ENCODE measurements around the gene CDC20.
A peak's percentile ranks its signal among the peaks of the same experiment; 100 is the strongest.
"Not testable (repeated sequence)": the region's sequence is repeated elsewhere in the genome, so short reads cannot be mapped to it uniquely, and the experiment has no call there.

Gene CDC20

DNA sequence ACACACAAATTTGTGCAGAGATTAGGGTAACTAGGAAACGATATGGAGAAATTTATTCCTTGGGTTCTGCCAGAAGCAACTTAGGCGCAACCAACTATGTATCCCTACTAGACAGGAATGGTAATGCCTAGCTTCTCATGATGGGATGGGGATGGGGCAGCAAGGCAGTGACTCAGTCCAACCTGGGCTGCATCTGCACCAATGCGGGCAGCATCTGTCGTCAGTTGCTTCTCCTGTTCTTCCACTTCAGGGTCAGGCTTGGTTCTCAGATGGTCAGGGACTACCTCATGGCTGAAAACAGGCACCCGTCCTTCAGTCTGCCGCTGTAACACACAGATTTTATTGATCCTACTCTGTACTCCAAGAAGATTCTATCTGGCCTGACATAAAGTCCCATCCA, 27.9 kb downstream of the CDC20 start:
- no peak for DNase-seq

DNA sequence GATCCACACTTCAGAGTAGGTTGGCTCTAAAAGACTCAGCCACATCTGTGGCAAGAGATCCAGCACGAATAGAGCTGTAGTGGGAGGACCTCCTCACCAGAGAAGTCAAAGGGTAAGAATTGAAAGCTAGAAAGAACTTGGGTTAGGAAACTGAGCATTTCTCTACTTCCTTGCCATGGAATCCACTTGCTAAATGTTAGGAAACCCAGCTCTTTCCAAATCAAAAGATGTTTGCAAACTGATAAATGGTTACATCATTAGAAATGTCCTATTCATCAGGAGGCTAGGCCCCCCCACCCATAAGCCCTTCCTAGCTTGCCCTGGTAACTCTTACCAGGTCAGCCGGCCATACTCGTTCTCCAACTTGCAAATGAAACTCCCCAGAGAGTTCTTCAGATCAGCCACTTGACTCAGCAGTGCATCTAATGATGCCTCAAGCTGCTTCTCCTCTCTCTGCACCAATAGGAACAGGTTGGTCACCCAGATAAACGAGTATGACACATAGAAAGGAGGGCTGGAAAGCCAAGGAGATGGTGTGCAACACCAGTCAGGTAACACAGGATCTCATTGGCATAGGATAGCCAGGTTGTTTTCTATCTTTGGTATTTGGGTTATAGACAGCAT, 29.3 kb downstream of the CDC20 start:
- no peak for DNase-seq

DNA sequence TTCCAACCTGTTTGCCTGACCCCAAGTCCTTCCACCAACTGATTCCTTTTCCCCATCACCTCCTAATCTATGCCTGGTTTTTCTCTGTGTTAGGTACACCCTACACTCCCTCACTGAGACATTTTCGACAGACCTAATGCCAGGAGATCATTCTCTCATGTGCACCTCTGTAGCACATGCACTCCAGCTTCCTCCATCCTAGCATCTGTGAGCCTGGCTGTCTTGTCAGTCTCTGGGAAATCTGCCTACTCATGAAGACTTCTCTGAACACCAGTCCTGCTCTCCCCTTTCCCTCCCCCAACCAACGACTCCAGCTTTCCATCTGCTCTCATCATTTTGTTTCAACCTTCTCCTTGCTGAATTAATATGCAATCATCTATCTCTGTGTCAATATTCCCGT, 29.8 kb downstream of the CDC20 start:
- peak; percentile 29 for DNase-seq

DNA sequence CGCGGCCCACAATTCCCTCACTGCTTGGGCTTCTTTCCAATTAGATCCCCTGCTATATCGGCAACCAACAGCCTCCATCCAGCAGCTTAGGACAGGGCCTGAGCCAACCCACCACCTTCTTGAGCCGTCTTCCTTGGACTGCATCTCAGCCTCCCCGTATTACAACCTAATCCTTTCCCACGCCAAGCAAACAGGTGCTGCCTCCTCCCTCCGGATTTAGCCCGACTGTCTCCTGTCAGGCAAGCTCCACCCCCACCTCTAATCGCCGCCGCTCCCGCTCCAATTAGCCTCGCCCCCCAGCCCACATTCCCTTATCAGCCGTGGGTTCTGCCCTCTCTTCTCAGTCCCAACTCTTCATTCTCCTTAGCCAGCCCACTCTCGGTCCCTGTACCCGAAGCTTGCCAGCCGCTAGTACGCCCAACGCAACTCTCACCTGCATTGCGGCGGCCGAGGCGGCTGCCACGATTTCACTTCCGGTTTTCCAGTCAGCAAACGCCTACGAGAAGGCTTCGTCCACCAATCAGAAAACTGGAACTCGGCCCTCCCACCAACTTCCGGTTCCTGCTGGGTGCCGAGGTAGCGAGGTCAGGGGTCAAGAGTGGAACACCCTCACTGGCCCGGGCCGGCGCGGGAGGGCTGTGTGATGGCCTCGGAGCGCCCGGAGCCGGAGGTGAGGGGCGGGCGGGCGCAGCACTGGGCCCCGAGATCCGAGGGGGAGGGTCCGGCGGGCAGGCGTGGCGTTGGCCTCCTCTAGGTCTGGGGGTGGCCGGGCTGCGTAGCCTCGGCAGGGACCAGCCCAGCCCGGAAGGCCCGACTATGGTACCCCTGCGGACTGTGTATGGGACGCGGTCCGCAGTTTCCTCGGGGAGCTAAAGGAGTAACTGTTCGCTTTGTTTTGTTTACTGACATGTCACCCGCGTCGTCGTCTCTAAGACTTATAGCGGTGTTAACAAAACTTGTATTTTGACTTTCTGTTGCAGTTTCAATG, 30.8 kb downstream of the CDC20 start, which contains the start of the genes MED8 and SZT2:
Gene MED8, minus strand, starts transcription at position 475 of the 988 bp plus-strand sequence. Its CDS starts 36 bp downstream, at position 439.
Gene SZT2, plus strand, starts transcription at position 574 of the 988 bp plus-strand sequence. Its CDS starts 70 bp downstream, at position 644.
- peak; percentile 98 for DNase-seq

DNA sequence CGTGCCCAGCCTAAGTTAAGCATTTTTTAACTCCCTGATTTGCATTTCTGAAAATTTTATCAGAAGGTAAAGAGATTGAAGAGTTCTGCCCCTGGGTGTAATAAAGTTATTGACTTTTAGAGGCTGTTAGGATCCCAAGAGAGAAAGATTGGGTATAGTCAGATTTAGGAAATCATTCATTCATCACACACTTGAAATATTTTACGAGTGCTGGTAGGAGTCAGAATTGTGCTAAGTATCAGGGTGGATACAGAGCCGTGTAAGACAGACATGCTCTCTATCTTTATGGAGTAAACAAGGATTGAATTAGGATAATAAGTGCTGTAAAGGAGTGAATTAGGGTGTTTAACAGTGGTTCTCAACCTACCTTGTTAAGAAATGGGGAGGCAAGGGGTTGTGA, 33.9 kb downstream of the CDC20 start:
- no peak for DNase-seq

DNA sequence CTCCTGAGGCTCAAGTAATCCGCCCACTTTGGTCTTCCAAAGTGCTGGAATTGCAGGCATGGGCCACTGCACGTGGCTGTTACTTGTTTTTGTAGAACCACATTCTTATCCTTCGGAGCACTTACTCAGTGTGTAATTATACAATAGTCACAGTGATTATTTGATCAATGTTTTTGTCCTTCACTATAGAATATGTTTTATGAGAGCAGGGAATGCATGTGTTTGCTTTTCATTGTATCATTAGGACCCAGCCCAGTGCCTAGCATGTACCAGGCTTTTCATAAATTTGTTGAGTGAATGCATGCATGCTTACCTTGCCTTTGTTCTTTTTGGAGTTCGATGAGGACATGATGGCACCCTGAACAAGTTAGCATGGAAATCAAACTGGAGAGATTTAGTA, 36.7 kb downstream of the CDC20 start:
- no peak for DNase-seq

DNA sequence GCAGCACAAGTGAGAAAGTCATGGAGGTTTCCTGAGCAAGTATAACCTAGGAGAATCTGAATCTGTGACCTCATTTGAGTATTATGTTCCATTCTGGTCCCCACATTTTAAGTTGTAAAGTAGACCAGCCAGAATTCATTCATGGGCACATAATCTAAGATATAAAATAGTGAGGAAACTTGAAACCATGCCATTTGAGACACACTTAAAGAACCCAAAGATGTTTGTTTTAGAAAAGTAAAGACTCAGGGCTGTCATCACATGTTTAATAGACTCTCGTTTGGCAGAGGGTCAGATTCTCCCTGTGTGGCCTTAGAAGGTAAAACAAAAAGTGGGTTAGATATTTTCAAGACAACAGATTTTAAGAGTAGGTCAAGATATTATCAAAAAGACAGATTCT, 37.3 kb downstream of the CDC20 start:
- DNase-seq = no peak

DNA sequence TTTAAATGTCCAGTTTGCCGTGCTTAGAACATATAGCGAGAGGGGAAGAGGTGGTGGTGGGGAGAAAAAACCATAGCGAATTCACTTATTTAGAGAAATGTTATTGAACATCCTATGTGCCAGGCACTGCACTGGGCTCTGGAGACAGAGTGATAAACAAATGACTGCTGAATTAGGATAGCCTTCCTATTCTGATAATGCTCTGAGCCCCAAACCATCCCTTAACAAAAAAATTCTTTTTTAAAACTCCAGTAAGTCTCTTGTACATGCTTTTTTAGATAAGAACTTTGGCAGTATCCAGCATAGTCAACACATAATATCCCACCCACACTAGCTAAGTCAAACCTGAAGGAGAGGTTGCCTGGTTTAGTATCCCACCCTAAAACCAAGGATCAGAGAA, 39.4 kb downstream of the CDC20 start:
- DNase-seq = no peak

DNA sequence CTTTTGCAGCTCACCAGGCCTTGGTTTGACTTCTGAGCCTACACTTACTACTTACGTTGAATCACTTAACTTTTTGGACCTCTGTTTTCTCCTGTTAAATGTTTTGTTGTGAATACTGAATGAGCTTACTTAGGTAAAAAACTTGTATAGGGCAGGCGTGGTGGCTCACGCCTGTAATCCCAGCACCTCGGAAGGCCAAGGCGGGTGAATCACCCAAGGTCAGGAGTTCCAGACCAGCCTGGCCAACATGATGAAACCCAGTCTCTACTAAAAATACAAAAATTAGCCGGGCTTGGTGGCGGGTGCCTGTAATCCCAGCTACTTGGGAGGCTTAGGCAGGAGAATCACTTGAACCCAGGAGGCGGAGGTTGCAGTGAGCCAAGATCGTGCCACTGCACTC, 41.7 kb downstream of the CDC20 start:
- not testable (repeated sequence) for DNase-seq

DNA sequence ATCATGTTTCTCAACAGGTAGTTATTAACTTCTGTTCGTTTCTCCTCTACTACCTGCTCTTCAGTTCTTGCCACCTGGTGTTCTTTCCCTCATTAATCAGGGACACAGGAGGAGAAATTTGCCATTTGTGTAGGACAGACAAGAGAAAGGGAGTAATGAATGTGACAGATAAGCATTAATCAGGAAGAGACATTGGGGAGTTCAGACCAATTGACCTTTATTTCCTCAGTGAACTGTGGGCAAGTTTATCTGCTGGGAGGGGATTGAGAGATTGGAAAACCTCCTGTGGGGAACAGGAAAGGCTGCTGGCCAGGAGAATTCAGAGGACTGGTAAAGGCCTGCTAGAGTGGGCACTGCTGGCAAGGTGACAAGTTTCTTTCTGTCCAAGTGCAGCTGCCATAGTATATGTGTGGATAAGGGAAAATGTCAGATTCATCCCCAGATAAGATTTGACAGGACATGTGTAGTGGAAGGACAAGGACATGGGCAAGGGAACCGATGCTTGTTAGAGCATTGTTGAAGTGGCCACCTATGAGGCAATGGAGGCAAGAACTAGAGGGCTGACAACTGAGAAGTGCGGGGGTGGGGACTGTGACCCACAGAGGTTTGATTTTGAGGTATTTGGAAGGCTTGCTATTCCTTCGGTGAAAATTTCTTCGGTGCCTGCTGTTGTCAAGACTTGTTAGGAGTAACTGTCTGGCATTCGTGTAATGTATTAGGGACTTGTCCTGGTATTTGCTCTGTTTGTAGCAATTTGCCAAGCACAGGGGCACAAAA, 43.5 kb downstream of the CDC20 start:
- DNase-seq = no peak

DNA sequence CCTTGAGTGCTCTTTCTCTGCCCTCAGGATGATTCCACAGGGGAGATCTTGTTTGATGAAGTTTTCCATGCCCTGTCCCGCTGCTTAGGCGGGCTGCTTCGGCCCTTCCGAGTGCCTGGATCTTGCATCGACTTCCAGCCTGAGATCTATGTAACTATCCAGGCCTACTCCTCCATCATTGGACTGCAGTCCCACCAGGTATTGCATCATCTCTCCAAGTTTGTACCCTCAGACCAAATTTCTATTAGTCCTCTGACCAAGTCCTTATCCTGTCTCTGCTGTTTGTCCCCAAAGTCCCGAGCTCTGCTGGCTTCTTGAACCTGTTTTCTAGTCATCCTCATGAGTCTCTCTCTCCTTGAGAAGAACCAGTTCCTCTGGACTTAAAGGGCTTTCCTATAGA, 45.6 kb downstream of the CDC20 start:
- DNase-seq = no peak

DNA sequence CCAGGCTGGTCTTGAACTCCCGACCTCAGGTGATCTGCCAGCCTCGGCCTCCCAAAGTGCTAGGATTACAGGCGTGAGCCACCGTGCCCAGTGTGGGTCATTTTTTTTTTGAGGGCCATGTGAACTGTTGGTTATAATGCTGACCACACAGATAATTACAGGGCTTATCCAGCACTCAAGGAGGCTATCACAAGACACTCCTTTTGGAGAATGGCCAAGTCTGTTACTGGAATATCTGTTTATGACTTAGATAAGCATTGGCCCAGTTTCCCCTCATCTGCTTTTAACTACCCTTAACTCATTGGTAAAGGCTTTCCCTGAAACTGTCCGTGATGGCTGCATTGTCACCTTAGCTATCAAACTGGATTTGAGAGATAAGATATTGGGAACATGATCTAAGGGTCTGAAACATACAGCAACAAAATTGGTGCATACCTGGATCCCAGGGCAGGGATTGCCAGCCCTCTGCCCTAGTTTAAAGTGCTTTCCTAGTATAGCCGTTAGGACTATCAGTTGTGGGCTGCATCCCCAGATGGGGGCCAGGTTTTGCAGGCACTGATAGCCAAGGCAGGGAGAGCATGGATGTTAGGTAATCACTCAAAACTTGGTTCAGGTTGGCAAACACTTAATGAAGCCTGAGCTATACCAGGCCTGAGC, 46.6 kb downstream of the CDC20 start:
- DNase-seq = no peak

DNA sequence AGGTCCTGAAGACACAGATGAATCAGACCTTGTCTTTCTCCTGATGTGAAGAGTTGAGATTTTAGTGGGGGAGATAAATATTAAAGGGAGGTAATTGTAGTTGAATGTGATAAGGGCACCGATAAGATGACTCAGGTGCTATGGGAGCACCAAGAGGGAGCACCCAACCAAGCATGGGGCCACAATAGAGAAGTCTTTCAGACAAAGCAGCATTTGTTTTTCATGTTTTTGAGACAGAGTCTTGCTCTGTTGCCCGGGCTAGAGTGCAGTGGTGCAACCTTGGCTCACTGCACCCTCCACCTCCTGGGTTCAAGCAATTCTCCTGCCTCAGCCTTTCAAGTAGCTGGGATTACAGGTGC, 47.1 kb downstream of the CDC20 start:
- DNase-seq = no peak

DNA sequence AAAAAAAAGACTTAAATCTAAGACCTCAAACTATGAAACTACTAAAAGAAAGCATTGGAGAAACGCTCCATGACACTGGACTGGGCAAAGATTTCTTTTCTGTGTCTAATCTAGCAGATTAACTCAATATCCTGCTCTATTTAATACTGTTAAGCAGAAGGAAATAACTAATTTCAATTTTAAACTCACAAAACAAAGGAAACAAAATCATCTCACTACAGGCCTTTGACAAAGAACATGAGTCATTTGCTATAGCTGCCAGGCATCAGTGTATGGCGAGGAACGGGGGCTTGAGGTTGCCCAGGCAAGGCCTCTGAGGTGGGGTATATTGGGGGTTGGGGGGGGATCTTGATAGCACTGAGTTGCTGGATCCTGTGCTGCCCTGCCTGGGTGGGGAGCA, 51.8 kb downstream of the CDC20 start:
- no peak for DNase-seq

Data from RPMI8226 (cell line).